ENCODE data around the gene NBPF8. TPM values are rescaled to one million over a fixed set of nuclear protein-coding genes. Genes with fewer than 3 reads are reported as not detected.
"Not testable (repeated sequence)": the region's sequence is repeated elsewhere in the genome, so short reads cannot be mapped to it uniquely, and the experiment has no call there.

Gene NBPF8
- 6.3 and 7.2 TPM in 2 replicates for total RNA-seq (ENCODE audit: low replicate concordance)

DNA sequence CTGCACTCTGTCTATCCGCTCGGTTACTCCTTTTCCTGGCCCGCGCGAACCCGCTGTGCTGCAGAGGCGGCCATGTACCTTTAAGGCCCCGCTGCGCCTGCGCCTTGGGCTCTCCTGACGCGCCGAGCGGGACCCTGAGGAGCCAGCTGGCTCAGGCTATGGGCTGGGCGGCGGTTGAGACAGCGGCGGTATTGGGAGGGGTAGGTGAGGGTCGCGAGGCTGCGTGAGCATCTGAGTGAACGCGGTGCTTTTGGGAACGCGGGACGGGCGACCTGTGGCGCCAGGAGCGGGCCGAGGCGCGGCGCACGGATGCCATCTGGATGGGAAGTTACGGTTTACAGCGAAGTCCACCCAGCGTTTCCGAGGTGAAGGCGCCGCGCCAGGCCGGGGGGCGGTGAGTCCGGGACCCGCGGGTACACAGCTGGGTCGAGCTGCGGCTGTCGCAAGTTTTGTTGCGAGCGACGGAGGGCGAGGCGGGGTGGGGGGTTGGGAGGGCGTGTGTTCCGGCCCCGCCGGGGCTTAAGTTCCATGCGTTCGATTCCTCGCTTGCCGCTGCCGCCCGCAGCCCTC is at the start of gene NBPF8:
NBPF8 (plus strand) TSS at position 125 of the 570 bp plus-strand sequence. CDS start 21,488 bp downstream, outside the sequence.
- DNase-seq (ENCODE audit: low spot score): peak; percentile 67
- H2AFZ ChIP-seq (replicated peaks): not testable (repeated sequence)

DNA sequence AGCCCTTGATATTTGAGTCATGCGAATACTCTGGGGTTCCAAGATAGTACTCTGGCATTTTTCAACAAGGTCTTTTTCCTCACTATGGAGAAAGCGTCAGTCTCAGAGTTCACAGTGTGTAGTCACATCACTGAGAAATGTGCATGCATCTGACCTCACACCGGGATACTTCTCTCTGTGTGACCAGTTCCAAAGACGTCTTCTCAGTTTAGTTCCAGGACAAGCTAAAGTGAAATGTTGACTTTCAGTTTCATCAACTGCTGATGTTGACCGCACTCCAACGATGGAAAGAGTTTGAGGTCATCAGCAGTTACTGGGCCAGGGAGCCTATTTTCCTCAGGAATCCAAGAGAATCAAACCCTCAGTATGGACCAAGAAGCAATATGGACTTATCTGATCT is 47.1 kb upstream of the NBPF8 start:
- not testable (repeated sequence) for H3K27me3 ChIP-seq; H3K79me2 ChIP-seq (ENCODE audit: low read depth); H3K4me1 Mint-ChIP-seq; H3K27ac Mint-ChIP-seq; H3K4me3 Mint-ChIP-seq; H3K9ac ChIP-seq; DNase-seq (ENCODE audit: low spot score); H2AFZ ChIP-seq (replicated peaks); H3K9me3 Mint-ChIP-seq; H3K4me2 ChIP-seq; H3K4me3 ChIP-seq; H3K4me1 ChIP-seq; H3K27me3 Mint-ChIP-seq (ENCODE audit: insufficient read depth, low read depth); H3K27ac ChIP-seq; H3K36me3 ChIP-seq; H3K36me3 Mint-ChIP-seq; H3K9me3 ChIP-seq (ENCODE audit: low read depth); H3F3A ChIP-seq (ENCODE audit: low read depth); H4K20me1 ChIP-seq (ENCODE audit: low read depth)

More for the DNA sequence above, at the start of gene NBPF8:
- not testable (repeated sequence) for H3K27ac Mint-ChIP-seq; H3K9me3 Mint-ChIP-seq; H3F3A ChIP-seq (ENCODE audit: low read depth); H3K9ac ChIP-seq; H3K27ac ChIP-seq; H3K27me3 Mint-ChIP-seq (ENCODE audit: insufficient read depth, low read depth); H3K79me2 ChIP-seq (ENCODE audit: low read depth); H3K9me3 ChIP-seq (ENCODE audit: low read depth); H4K20me1 ChIP-seq (ENCODE audit: low read depth); H3K4me1 ChIP-seq; H3K4me1 Mint-ChIP-seq; H3K36me3 ChIP-seq; H3K36me3 Mint-ChIP-seq
- peaks cover 30% of the 10 kb centered on the region for H3K27me3 ChIP-seq
- H3K4me3 ChIP-seq: peak within 1 kb of the TSS; percentile 43
- peak within 1 kb of the TSS; percentile 88 for H3K4me3 Mint-ChIP-seq
- peak within 1 kb of the TSS; percentile 71 for H3K4me2 ChIP-seq

- H3K4me1 ChIP-seq; H3K79me2 ChIP-seq (ENCODE audit: low read depth); H3K27ac ChIP-seq; H3K9me3 ChIP-seq (ENCODE audit: low read depth); H3F3A ChIP-seq (ENCODE audit: low read depth); H3K4me3 Mint-ChIP-seq; H2AFZ ChIP-seq (replicated peaks); H4K20me1 ChIP-seq (ENCODE audit: low read depth); H3K27ac Mint-ChIP-seq; H3K27me3 Mint-ChIP-seq (ENCODE audit: insufficient read depth, low read depth); H3K36me3 Mint-ChIP-seq; H3K4me3 ChIP-seq; H3K9me3 Mint-ChIP-seq; DNase-seq (ENCODE audit: low spot score); H3K4me2 ChIP-seq; H3K27me3 ChIP-seq; H3K36me3 ChIP-seq; H3K4me1 Mint-ChIP-seq; H3K9ac ChIP-seq: not testable (repeated sequence)
Measured at GRCh38 chr1:120386651-120387050, 28.2 kb upstream of the NBPF8 start.

DNA sequence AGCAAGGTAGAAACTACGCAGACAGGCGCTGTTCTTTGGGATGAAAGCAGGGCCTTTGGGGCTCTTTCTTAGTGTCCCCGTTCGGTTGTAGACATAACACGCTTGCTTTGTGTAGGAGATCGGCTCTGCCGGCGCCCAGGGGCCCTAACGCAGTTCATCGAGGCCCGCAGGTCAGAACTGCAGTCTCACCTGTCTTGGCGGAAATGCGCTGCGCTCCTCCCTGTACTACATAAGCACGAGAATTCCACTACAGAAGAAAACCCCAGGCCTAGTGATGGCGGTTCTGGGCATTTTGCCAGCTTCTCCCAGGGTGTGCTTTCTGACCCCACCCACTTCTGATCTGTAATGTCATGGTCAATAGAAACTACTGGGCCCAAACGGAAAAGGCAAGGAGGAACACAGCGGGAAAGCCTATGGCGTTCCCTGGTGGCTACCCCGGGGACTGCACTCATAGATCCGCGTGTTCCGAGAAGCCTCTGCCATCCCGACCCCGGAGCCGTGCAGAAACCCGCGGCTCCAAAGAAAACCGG is 26.2 kb upstream of the NBPF8 start:
- not testable (repeated sequence) for H3K4me3 ChIP-seq; H3K27me3 Mint-ChIP-seq (ENCODE audit: insufficient read depth, low read depth)
- peak; percentile 5 for DNase-seq (ENCODE audit: low spot score)

DNA sequence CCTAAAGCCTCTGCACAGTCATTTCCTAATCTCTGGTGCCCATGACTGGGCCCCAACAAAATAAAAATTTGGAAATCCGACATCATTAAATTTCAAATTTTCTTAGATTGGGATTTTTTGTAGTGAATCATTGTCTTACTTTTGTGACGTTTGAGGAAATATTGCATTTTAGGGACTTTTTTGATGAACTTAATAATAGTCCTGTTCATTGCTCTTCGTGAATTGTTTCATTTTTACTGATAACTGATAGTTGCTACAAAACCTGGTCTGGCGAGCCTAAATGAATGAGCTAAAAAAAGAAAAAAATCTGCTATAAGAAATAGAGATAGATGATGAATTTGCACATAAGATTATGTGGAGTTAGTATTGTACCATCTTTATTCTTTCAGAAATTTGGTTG is 23.5 kb upstream of the NBPF8 start:
- not testable (repeated sequence) for H3K79me2 ChIP-seq (ENCODE audit: low read depth); H3K27me3 ChIP-seq; H3K9me3 Mint-ChIP-seq; H3K36me3 ChIP-seq; H3K4me2 ChIP-seq; H3K4me3 ChIP-seq; H2AFZ ChIP-seq (replicated peaks); DNase-seq (ENCODE audit: low spot score); H3K9ac ChIP-seq; H3K4me3 Mint-ChIP-seq; H3F3A ChIP-seq (ENCODE audit: low read depth); H3K4me1 Mint-ChIP-seq; H3K27ac Mint-ChIP-seq; H3K27me3 Mint-ChIP-seq (ENCODE audit: insufficient read depth, low read depth); H3K4me1 ChIP-seq; H4K20me1 ChIP-seq (ENCODE audit: low read depth); H3K27ac ChIP-seq; H3K9me3 ChIP-seq (ENCODE audit: low read depth); H3K36me3 Mint-ChIP-seq

More for the DNA sequence above, 26.2 kb upstream of the NBPF8 start:
- H4K20me1 ChIP-seq (ENCODE audit: low read depth); H3K27me3 ChIP-seq; H3K27ac ChIP-seq; H3K9ac ChIP-seq; H3K9me3 ChIP-seq (ENCODE audit: low read depth); H3K4me1 ChIP-seq; H3K9me3 Mint-ChIP-seq; H3K79me2 ChIP-seq (ENCODE audit: low read depth); H3K27ac Mint-ChIP-seq; H3F3A ChIP-seq (ENCODE audit: low read depth); H3K36me3 Mint-ChIP-seq; H3K4me2 ChIP-seq; H3K4me1 Mint-ChIP-seq; H3K36me3 ChIP-seq; H3K4me3 Mint-ChIP-seq; H2AFZ ChIP-seq (replicated peaks): not testable (repeated sequence)
- peak; percentile 26 for TF ChIP-seq CTCF (IDR thresholded peaks at IDR 0.05)

- H3K27me3 ChIP-seq; H3K4me3 ChIP-seq; H3K27ac Mint-ChIP-seq; H3K36me3 ChIP-seq; H4K20me1 ChIP-seq (ENCODE audit: low read depth); H3K9ac ChIP-seq; DNase-seq (ENCODE audit: low spot score); H3K4me3 Mint-ChIP-seq; H3K9me3 Mint-ChIP-seq; H2AFZ ChIP-seq (replicated peaks); H3K4me1 ChIP-seq; H3F3A ChIP-seq (ENCODE audit: low read depth); H3K4me2 ChIP-seq; H3K79me2 ChIP-seq (ENCODE audit: low read depth); H3K36me3 Mint-ChIP-seq; H3K27ac ChIP-seq; H3K27me3 Mint-ChIP-seq (ENCODE audit: insufficient read depth, low read depth); H3K4me1 Mint-ChIP-seq; H3K9me3 ChIP-seq (ENCODE audit: low read depth): not testable (repeated sequence)
Measured at GRCh38 chr1:120393316-120394232, 21.3 kb upstream of the NBPF8 start.

- H3K9ac ChIP-seq; H3K27me3 Mint-ChIP-seq (ENCODE audit: insufficient read depth, low read depth); H3K27ac Mint-ChIP-seq; H3K4me1 ChIP-seq; H3K36me3 Mint-ChIP-seq; H3K27ac ChIP-seq; H3K4me3 ChIP-seq; H3K36me3 ChIP-seq; H3K4me1 Mint-ChIP-seq; DNase-seq (ENCODE audit: low spot score); H3K79me2 ChIP-seq (ENCODE audit: low read depth); H2AFZ ChIP-seq (replicated peaks); H3K9me3 Mint-ChIP-seq; H4K20me1 ChIP-seq (ENCODE audit: low read depth); H3K9me3 ChIP-seq (ENCODE audit: low read depth); H3K4me2 ChIP-seq; H3F3A ChIP-seq (ENCODE audit: low read depth); H3K4me3 Mint-ChIP-seq: not testable (repeated sequence)
- peaks cover 19% of the 10 kb centered on the region for H3K27me3 ChIP-seq
Measured at GRCh38 chr1:120405348-120405747, 9.5 kb upstream of the NBPF8 start.
